ENCODE data around the gene LTB4R. TPM values are rescaled to one million over a fixed set of nuclear protein-coding genes. Genes with fewer than 3 reads are reported as not detected.

The LTB4R gene
- total and polyA plus RNA-seq, 2 donors from 2014 or later, result 4.6 to 9.3 TPM

GRCh38 chr14:24324024-24324423 lies 12.7 kb downstream of the LTB4R start:
- FAIRE-seq (no peak), DNase-seq (no peak)
- Histone ChIP-seq H3K9me3 (ENCODE audit: control insufficient read depth in 2 of 3, insufficient read depth in 1 of 3, low read length in 3 of 3) (no peaks in the 10 kb centered on the region), H3K9ac (ENCODE audit: low read length in 3 of 3) (no peak overlapping the region), H3K36me3 (ENCODE audit: control insufficient read depth in 2 of 3, insufficient read depth in 3 of 3, low read length in 3 of 3) (no peaks in the 10 kb centered on the region), H3K27me3 (ENCODE audit: control insufficient read depth, insufficient read depth, low read length) (no peaks in the 10 kb centered on the region), H3K27ac (ENCODE audit: low read depth in 2 of 2, low read length in 2 of 2) (no peak overlapping the region), H3K4me1 (ENCODE audit: control insufficient read depth in 2 of 3, insufficient read depth in 2 of 3, low read depth in 1 of 3, low read length in 3 of 3) (no peaks in the 10 kb centered on the region), H3K4me3 (ENCODE audit: low read length in 3 of 3) (no peak overlapping the region)
- intact Hi-C loops (cut with DNase I), result no loop called here
- no peak for TF ChIP-seq CTCF (IDR thresholded peaks at IDR 0.05; ENCODE audit: borderline replicate concordance, extremely low read depth, insufficient read depth)

- DNase-seq (no peak), FAIRE-seq (no peak)
- Histone ChIP-seq H3K27ac (ENCODE audit: low read depth in 2 of 2, low read length in 2 of 2) (no peak overlapping the region), H3K27me3 (ENCODE audit: control insufficient read depth, insufficient read depth, low read length) (no peaks in the 10 kb centered on the region), H3K9me3 (ENCODE audit: control insufficient read depth in 2 of 3, insufficient read depth in 1 of 3, low read length in 3 of 3) (no peaks in the 10 kb centered on the region), H3K36me3 (ENCODE audit: control insufficient read depth in 2 of 3, insufficient read depth in 3 of 3, low read length in 3 of 3) (no peaks in the 10 kb centered on the region), H3K4me3 (ENCODE audit: low read length in 3 of 3) (no peak overlapping the region), H3K9ac (ENCODE audit: low read length in 3 of 3) (no peak overlapping the region), H3K4me1 (ENCODE audit: control insufficient read depth in 2 of 3, insufficient read depth in 2 of 3, low read depth in 1 of 3, low read length in 3 of 3) (no peaks in the 10 kb centered on the region)
- no peak for TF ChIP-seq CTCF (IDR thresholded peaks at IDR 0.05; ENCODE audit: borderline replicate concordance, extremely low read depth, insufficient read depth)
- intact Hi-C loops (cut with DNase I), result no loop called here
Observed at GRCh38 chr14:24325041-24325530, 13.8 kb downstream of the LTB4R start.

GRCh38 chr14:24325963-24326362 lies 14.7 kb downstream of the LTB4R start:
- TF ChIP-seq CTCF (IDR thresholded peaks at IDR 0.05; ENCODE audit: borderline replicate concordance, extremely low read depth, insufficient read depth), result no peak
- H3K4me1 ChIP-seq (ENCODE audit: control insufficient read depth in 2 of 3, insufficient read depth in 2 of 3, low read depth in 1 of 3, low read length in 3 of 3), result no peaks in the 10 kb centered on the region
- no peak overlapping the region for H3K9ac ChIP-seq (ENCODE audit: low read length in 3 of 3)
- FAIRE-seq (no peak), DNase-seq (no peak)
- H3K27me3 ChIP-seq (ENCODE audit: control insufficient read depth, insufficient read depth, low read length), result no peaks in the 10 kb centered on the region
- no peaks in the 10 kb centered on the region for H3K36me3 ChIP-seq (ENCODE audit: control insufficient read depth in 2 of 3, insufficient read depth in 3 of 3, low read length in 3 of 3)
- H3K4me3 ChIP-seq (ENCODE audit: low read length in 3 of 3), result no peak overlapping the region
- intact Hi-C loops (cut with DNase I), result no loop called here
- no peaks in the 10 kb centered on the region for H3K9me3 ChIP-seq (ENCODE audit: control insufficient read depth in 2 of 3, insufficient read depth in 1 of 3, low read length in 3 of 3)
- H3K27ac ChIP-seq (ENCODE audit: low read depth in 2 of 2, low read length in 2 of 2), result no peak overlapping the region

GRCh38 chr14:24327303-24327702 lies 16.0 kb downstream of the LTB4R start:
- no peak for DNase-seq
- H3K9me3 ChIP-seq (ENCODE audit: control insufficient read depth in 2 of 3, insufficient read depth in 1 of 3, low read length in 3 of 3), result no peaks in the 10 kb centered on the region
- peaks cover 0 to 6% (median 2%) of the 10 kb centered on the region in 3 donors for H3K4me1 ChIP-seq (ENCODE audit: control insufficient read depth in 2 of 3, insufficient read depth in 2 of 3, low read depth in 1 of 3, low read length in 3 of 3)
- no peaks in the 10 kb centered on the region for H3K36me3 ChIP-seq (ENCODE audit: control insufficient read depth in 2 of 3, insufficient read depth in 3 of 3, low read length in 3 of 3)
- peaks cover 2% of the 10 kb centered on the region for H3K27me3 ChIP-seq (ENCODE audit: control insufficient read depth, insufficient read depth, low read length)
- no peak for TF ChIP-seq CTCF (IDR thresholded peaks at IDR 0.05; ENCODE audit: borderline replicate concordance, extremely low read depth, insufficient read depth)
- no peak overlapping the region for H3K4me3 ChIP-seq (ENCODE audit: low read length in 3 of 3)
- no peak overlapping the region for H3K27ac ChIP-seq (ENCODE audit: low read depth in 2 of 2, low read length in 2 of 2)
- intact Hi-C loops (cut with DNase I), result no loop called here
- no peak for FAIRE-seq
- H3K9ac ChIP-seq (ENCODE audit: low read length in 3 of 3), result no peak overlapping the region
